HepG2 (cell line): Measurements from ENCODE around the gene OXGR1. TPM values are rescaled to one million over a fixed set of nuclear protein-coding genes. Genes with fewer than 3 reads are reported as not detected.

Source experiments
- ATAC-seq: fragments of 200-7000 bp; cut with Tn5 transposase; 3 replicates; pipeline ENCODE4 v1.9.1; 2020; ENCODE audit warnings: mild to moderate bottlenecking, moderate library complexity
- BruUV-seq: library from RNA; stranded (reverse); fragments of 400-500 nt; replicated peaks from 2 replicates; lab custom pipeline; 2021; lab: Mats Ljungman, UMichigan
- CTCF ChIA-PET: fragments of 300-600 bp; formaldehyde crosslinking; extraction: SDS; loops from one replicate; lab custom pipeline; 2021; ENCODE audit warnings: low total read pairs, inconsistent platforms, low intra/inter-chr PET ratio; lab: Yijun Ruan, JAX
- POLR2A ChIA-PET: fragments of 350-600 bp; sonication (Branson Sonifier 250); formaldehyde crosslinking; loops from one replicate; lab custom pipeline; 2020; ENCODE audit warnings: antibody characterized with exemption, inconsistent platforms; lab: Yijun Ruan, JAX
- DNase-seq: peaks from one replicate; pipeline ENCODE4 v3.0.0-alpha.2; 2015; ENCODE audit warnings: low spot score
- FAIRE-seq: peaks from 3 replicates; lab custom pipeline; 2011; peaks lifted over from hg19 to GRCh38; lab: Jason Lieb, UNC
- H2AFZ ChIP-seq: one replicate; pipeline ENCODE4 v1.6.1; 2011; ENCODE audit warnings: low read length, inconsistent platforms
- H3K27ac ChIP-seq: fragments of 300-600 bp; 3 replicates; pipeline ENCODE4 v1.8.0; 2011; ENCODE audit warnings: mixed run types, mild to moderate bottlenecking, mixed read lengths, low read length, inconsistent platforms; ENCODE audit not compliant: insufficient read depth; ENCODE audit errors: extremely low read length
- H3K27me3 ChIP-seq, 2 experiments: fragments of 200-600 bp in 1 of 2; 2 replicates in 1 of 2; 3 replicates in 1 of 2; pipeline versions ENCODE4 v1.6.0 to v1.8.0; 2011; ENCODE audit warnings: low read length in 2 of 2, mild to moderate bottlenecking in 2 of 2, moderate library complexity in 2 of 2, inconsistent platforms in 1 of 2; ENCODE audit not compliant: insufficient read depth in 2 of 2, control insufficient read depth in 1 of 2
- H3K36me3 ChIP-seq, 2 experiments: fragments of 200-600 bp in 1 of 2; replicated peaks in 1 of 2; 2 replicates in 1 of 2; 3 replicates in 1 of 2; pipeline versions ENCODE4 v1.5.1 to v1.8.0; 2011; ENCODE audit warnings: low read length in 2 of 2, inconsistent platforms in 1 of 2; ENCODE audit not compliant: insufficient read depth in 2 of 2, control insufficient read depth in 1 of 2
- H3K4me1 ChIP-seq: 2 replicates; pipeline ENCODE4 v1.5.1; 2012; ENCODE audit warnings: low read length, inconsistent platforms; ENCODE audit not compliant: insufficient read depth
- H3K4me2 ChIP-seq: 2 replicates; pipeline ENCODE4 v1.6.0; 2011; ENCODE audit warnings: low read depth, low read length, inconsistent platforms
- H3K4me3 ChIP-seq, 3 experiments: fragments of 200-600 bp in 1 of 3; sonication (generic), shearing (Covaris generic) in 1 of 3; replicated peaks in 1 of 3; 2 replicates each; pipeline ENCODE4 v1.5.1; 2011 to 2016; ENCODE audit warnings: low read length in 3 of 3, inconsistent platforms in 2 of 3, low read depth in 2 of 3, mild to moderate bottlenecking in 2 of 3, control low read depth in 1 of 3, mixed read lengths in 1 of 3; ENCODE audit not compliant: insufficient read depth in 1 of 3
- H3K79me2 ChIP-seq: one replicate; pipeline ENCODE4 v1.6.1; 2011; ENCODE audit warnings: low read length, inconsistent platforms; ENCODE audit not compliant: insufficient read depth
- H3K9ac ChIP-seq: 2 replicates; pipeline ENCODE4 v1.6.0; 2011; ENCODE audit warnings: mild to moderate bottlenecking, low read depth, low read length, inconsistent platforms; ENCODE audit not compliant: insufficient read depth
- H3K9me3 ChIP-seq: 2 replicates; pipeline ENCODE4 v1.5.1; 2012; ENCODE audit warnings: mild to moderate bottlenecking, low read length
- H4K20me1 ChIP-seq: 2 replicates; pipeline ENCODE4 v1.6.0; 2011; ENCODE audit warnings: inconsistent platforms, mild to moderate bottlenecking, low read length, moderate library complexity; ENCODE audit not compliant: insufficient read depth
- ESRRA ChIP-seq: sonication (generic); formaldehyde crosslinking; IDR thresholded peaks from 2 replicates; pipeline ENCODE4 v1.5.1; 2020; ENCODE audit warnings: mild to moderate bottlenecking, low read depth, missing genetic modification reagents
- FOXC1 ChIP-seq: sonication (generic); formaldehyde crosslinking; IDR thresholded peaks from 2 replicates; pipeline ENCODE4 v1.8.0; 2022; ENCODE audit warnings: mild to moderate bottlenecking, missing genetic modification reagents, borderline replicate concordance
- GATA4 ChIP-seq: sonication (generic); IDR thresholded peaks from 2 replicates; pipeline ENCODE4 v1.6.1; 2016; ENCODE audit warnings: antibody characterized with exemption, low read depth, borderline replicate concordance
- HOMEZ ChIP-seq: IDR thresholded peaks from 2 replicates; pipeline ENCODE4 v1.6.1; 2016; ENCODE audit warnings: low read depth
- HOXA9 ChIP-seq: sonication (generic); formaldehyde crosslinking; IDR thresholded peaks from 2 replicates; pipeline ENCODE4 v1.8.1; 2022; ENCODE audit warnings: missing genetic modification reagents, mild to moderate bottlenecking, moderate library complexity, borderline replicate concordance
- KDM1A ChIP-seq: IDR thresholded peaks from 2 replicates; pipeline ENCODE4 v1.6.1; 2016; ENCODE audit warnings: missing compliant biosample characterization
- KDM3A ChIP-seq: IDR thresholded peaks from 2 replicates; pipeline ENCODE4 v1.6.1; 2018; ENCODE audit warnings: low read depth, missing compliant biosample characterization
- KLF6 ChIP-seq: IDR thresholded peaks from 2 replicates; pipeline ENCODE4 v1.8.0; 2016; ENCODE audit warnings: missing biosample characterization, missing genetic modification reagents
- NFATC3 ChIP-seq: sonication (generic); formaldehyde crosslinking; IDR thresholded peaks from 2 replicates; pipeline ENCODE4 v1.5.1; 2020; ENCODE audit warnings: mild to moderate bottlenecking, missing genetic modification reagents
- NFKB2 ChIP-seq: sonication (generic); formaldehyde crosslinking; IDR thresholded peaks from 2 replicates; pipeline ENCODE4 v1.4.0; 2020; ENCODE audit warnings: missing genetic modification reagents, borderline replicate concordance
- NR2F6 ChIP-seq, 2 experiments: IDR thresholded peaks; 2 replicates each; pipeline ENCODE4 v1.6.1; 2016; ENCODE audit warnings: antibody characterized with exemption in 1 of 2, mild to moderate bottlenecking in 1 of 2
- PREB ChIP-seq: sonication (generic); formaldehyde crosslinking; IDR thresholded peaks from 2 replicates; pipeline ENCODE4 v1.4.0; 2020; ENCODE audit warnings: missing genetic modification reagents
- SOX6 ChIP-seq, 2 experiments: fragments of 450-650 bp in 1 of 2; sonication (generic) in 1 of 2; formaldehyde crosslinking in 1 of 2; IDR thresholded peaks; 2 replicates each; pipeline versions ENCODE4 v1.4.0 to v1.6.1; 2017 to 2020; ENCODE audit warnings: antibody characterized with exemption in 1 of 2, mild to moderate bottlenecking in 1 of 2, missing genetic modification reagents in 1 of 2
- TOE1 ChIP-seq: sonication (generic); formaldehyde crosslinking; IDR thresholded peaks from 2 replicates; pipeline ENCODE4 v1.4.0; 2020; ENCODE audit warnings: mild to moderate bottlenecking, missing genetic modification reagents
- ZFAT ChIP-seq: sonication (generic); formaldehyde crosslinking; conservative IDR thresholded peaks from 2 replicates; pipeline ENCODE4 v1.8.1; 2023; ENCODE audit warnings: missing genetic modification reagents, inconsistent platforms
- ZNF232 ChIP-seq: sonication (generic); formaldehyde crosslinking; IDR thresholded peaks from 2 replicates; pipeline ENCODE4 v1.4.0; 2020; ENCODE audit warnings: missing genetic modification reagents, borderline replicate concordance
- ZNF547 ChIP-seq: sonication (generic); formaldehyde crosslinking; IDR thresholded peaks from 2 replicates; pipeline ENCODE4 v1.5.1; 2020; ENCODE audit warnings: mild to moderate bottlenecking, missing genetic modification reagents
- ZNF704 ChIP-seq: sonication (generic); formaldehyde crosslinking; IDR thresholded peaks from 2 replicates; pipeline ENCODE4 v1.8.1; 2023; ENCODE audit warnings: mild to moderate bottlenecking, inconsistent platforms, moderate library complexity, missing genetic modification reagents, borderline replicate concordance
- WGBS: methylation state at CpG from one replicate; pipeline ENCODE4 v1.1.6; 2017; ENCODE audit warnings: low lambda C conversion rate; 5-methylcytosine and 5-hydroxymethylcytosine counted together
- in situ Hi-C: cut with HindIII; loops from 2 replicates; pipeline ENCODE4 v1.10.0; 2017; ENCODE audit warnings: low pct_unique_long_range_greater_than_20kb; ENCODE audit not compliant: extremely low pct_ligation_motif_present
- intact Hi-C: fragments of 100-400 bp; cut with micrococcal nuclease; formaldehyde crosslinking; loops from one replicate; pipeline ENCODE4 v1.10.0; 2022; ENCODE audit not compliant: unreplicated experiment
- polyA plus RNA-seq, 8 experiments: library from polyadenylated mRNA; depleted of rRNA in 3 of 8; stranded (reverse) in 7 of 8; unstranded in 1 of 8; fragments of >200 nt; fragmentation: Illumina TruSeq in 4 of 8; extraction: Trizol in 4 of 8; gene quantifications; 2 replicates each; pipeline versions ENCODE4 v1.2.1 to v1.2.3, GENCODE V29; 2011 to 2016; ENCODE audit warnings: low read depth in 4 of 8, missing spikeins in 1 of 8, mixed read lengths in 1 of 8; ENCODE audit not compliant: insufficient read depth in 1 of 8
- total RNA-seq, 5 experiments: library from RNA; depleted of rRNA; stranded (reverse); fragments of >200 nt; fragmentation: Illumina TruSeq; extraction: Trizol; gene quantifications; 2 replicates each; pipeline ENCODE4 v1.2.3, GENCODE V29; 2016; ENCODE audit warnings: low read depth in 1 of 5
- TF ChIP-seq, protein P1 (sequence below): IDR thresholded peaks from 2 replicates; pipeline ENCODE4 v1.6.1; 2012; ENCODE audit warnings: inconsistent platforms
- TF ChIP-seq, protein P2 (sequence below): sonication (generic); formaldehyde crosslinking; IDR thresholded peaks from 2 replicates; pipeline ENCODE4 v1.4.0; 2020; ENCODE audit warnings: missing genetic modification reagents

The OXGR1 gene
- total and polyA plus RNA-seq, 2 of the 13 experiments (the other 11 are each of a cell fraction or from before 2014, with no cell fraction given): not detected

DNA sequence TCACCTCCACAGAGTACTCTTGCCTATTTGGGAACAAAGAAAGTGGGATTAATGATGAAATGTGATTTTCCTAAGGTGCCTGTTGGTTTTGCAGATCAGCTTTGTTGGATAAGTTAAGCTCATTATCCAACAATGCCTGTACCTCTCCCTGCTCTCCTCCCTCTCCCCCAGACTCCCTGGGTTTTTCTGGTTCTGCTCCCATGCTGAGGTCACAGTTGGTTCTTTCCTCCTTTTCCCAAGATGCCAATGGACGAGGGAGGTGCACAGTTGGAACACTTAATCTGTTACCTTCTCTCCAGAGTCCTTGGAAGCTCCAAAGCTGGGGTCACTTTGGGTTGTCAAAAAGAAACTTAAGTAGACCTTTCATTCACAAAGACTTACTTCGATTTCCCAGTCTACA lies 1.6 kb downstream of the OXGR1 start:
- Histone ChIP-seq H2AFZ (no peak overlapping the region), H3K4me3 (no peak overlapping the region), H3K9ac (no peak overlapping the region), H4K20me1 (no peaks in the 10 kb centered on the region), H3K79me2 (no peaks in the 10 kb centered on the region), H3K4me1 (no peaks in the 10 kb centered on the region), H3K4me2 (no peak overlapping the region), H3K27ac (no peak overlapping the region), H3K27me3 (peaks cover 1 to 25% of the 10 kb centered on the region in 2 experiments; a peak in 3 of 5 replicates), H3K9me3 (no peaks in the 10 kb centered on the region), H3K36me3 (no peaks in the 10 kb centered on the region)
- ChIA-PET CTCF (no interaction called here), POLR2A (no interaction called here)
- WGBS: 0% methylated on average over 2 of the region's 2 CpGs
- in situ Hi-C loops (no loop called here), intact Hi-C loops (no loop called here)
- ATAC-seq (no peak), FAIRE-seq (no peak), DNase-seq (no peak)
- TF ChIP-seq ZNF704 (CRISPR knock-in tag) (no peak), KDM3A (CRISPR knock-in tag) (no peak), NFATC3 (CRISPR knock-in tag) (no peak), NFKB2 (CRISPR knock-in tag) (no peak), TOE1 (CRISPR knock-in tag) (no peak), NR2F6 (IDR thresholded peaks at IDR 0.05) (no peak), NR2F6 (CRISPR knock-in tag; IDR thresholded peaks at IDR 0.05) (no peak), GATA4 (no peak), ZNF232 (CRISPR knock-in tag) (no peak), ESRRA (CRISPR knock-in tag) (no peak), HOMEZ (CRISPR knock-in tag) (no peak), ZFAT (CRISPR knock-in tag) (no peak), SOX6 (IDR thresholded peaks at IDR 0.05) (no peak), SOX6 (CRISPR knock-in tag; IDR thresholded peaks at IDR 0.05) (no peak), KLF6 (CRISPR knock-in tag) (no peak), ZNF547 (no peak), HOXA9 (CRISPR knock-in tag) (no peak), KDM1A (CRISPR knock-in tag) (no peak), PREB (no peak), FOXC1 (CRISPR knock-in tag) (no peak)
- TF ChIP-seq, protein P1, sequence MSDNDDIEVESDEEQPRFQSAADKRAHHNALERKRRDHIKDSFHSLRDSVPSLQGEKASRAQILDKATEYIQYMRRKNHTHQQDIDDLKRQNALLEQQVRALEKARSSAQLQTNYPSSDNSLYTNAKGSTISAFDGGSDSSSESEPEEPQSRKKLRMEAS: no peak
- TF ChIP-seq, protein P2, sequence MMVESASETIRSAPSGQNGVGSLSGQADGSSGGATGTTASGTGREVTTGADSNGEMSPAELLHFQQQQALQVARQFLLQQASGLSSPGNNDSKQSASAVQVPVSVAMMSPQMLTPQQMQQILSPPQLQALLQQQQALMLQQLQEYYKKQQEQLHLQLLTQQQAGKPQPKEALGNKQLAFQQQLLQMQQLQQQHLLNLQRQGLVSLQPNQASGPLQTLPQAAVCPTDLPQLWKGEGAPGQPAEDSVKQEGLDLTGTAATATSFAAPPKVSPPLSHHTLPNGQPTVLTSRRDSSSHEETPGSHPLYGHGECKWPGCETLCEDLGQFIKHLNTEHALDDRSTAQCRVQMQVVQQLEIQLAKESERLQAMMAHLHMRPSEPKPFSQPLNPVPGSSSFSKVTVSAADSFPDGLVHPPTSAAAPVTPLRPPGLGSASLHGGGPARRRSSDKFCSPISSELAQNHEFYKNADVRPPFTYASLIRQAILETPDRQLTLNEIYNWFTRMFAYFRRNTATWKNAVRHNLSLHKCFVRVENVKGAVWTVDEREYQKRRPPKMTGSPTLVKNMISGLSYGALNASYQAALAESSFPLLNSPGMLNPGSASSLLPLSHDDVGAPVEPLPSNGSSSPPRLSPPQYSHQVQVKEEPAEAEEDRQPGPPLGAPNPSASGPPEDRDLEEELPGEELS (CRISPR knock-in tag): no peak
- no TSS peak for BruUV-seq
